K562 (cell line): ENCODE measurements around the gene PMIS2. TPM values are rescaled to one million over a fixed set of nuclear protein-coding genes. Genes with fewer than 3 reads are reported as not detected.
A peak's percentile ranks its signal among the peaks of the same experiment; 100 is the strongest.

Experiments used
- ATAC-seq: fragments of 200-7000 bp; cut with Tn5 transposase; 3 replicates; pipeline ENCODE4 v1.9.1; 2020; ENCODE audit warnings: moderate library complexity
- BruUV-seq: library from RNA; stranded (reverse); fragments of 400-500 nt; replicated peaks from 2 replicates; lab custom pipeline; 2021; lab: Mats Ljungman, UMichigan
- CTCF ChIA-PET: fragments of 300-600 bp; formaldehyde crosslinking; extraction: SDS; loops from one replicate; lab custom pipeline; 2021; ENCODE audit warnings: low intra/inter-chr PET ratio; lab: Yijun Ruan, JAX
- POLR2A ChIA-PET: fragments of 300-600, 350-650 bp; sonication (Branson Sonifier 250); formaldehyde crosslinking; extraction: SDS; loops from one replicate; lab custom pipeline; 2021; ENCODE audit warnings: antibody characterized with exemption, inconsistent platforms; lab: Yijun Ruan, JAX
- DNase-seq, 4 experiments: peaks; one replicate each; pipeline versions ENCODE4 v3.0.0 to v3.0.0-alpha.2; 2011 to 2018; ENCODE audit warnings: low spot score in 3 of 4, mixed read lengths in 3 of 4; ENCODE audit errors: extremely low read depth in 1 of 4
- FAIRE-seq: peaks from 2 replicates; lab custom pipeline; 2011; peaks lifted over from hg19 to GRCh38; lab: Jason Lieb, UNC
- H2AFZ ChIP-seq: 2 replicates; pipeline ENCODE4 v1.6.0; 2011; ENCODE audit warnings: low read depth, low read length, control low read depth, inconsistent platforms
- H3K27ac ChIP-seq: fragments of 200-600 bp; 3 replicates; pipeline ENCODE4 v1.8.0; 2011; ENCODE audit warnings: low read depth, mild to moderate bottlenecking, control low read depth, inconsistent platforms, low read length, moderate library complexity, mixed read lengths; ENCODE audit errors: extremely low read depth
- H3K27me3 ChIP-seq, 2 experiments: fragments of 300-600 bp in 1 of 2; 2 replicates in 1 of 2; 3 replicates in 1 of 2; pipeline versions ENCODE4 v1.6.0 to v1.8.0; 2011; ENCODE audit warnings: inconsistent platforms in 2 of 2, low read length in 2 of 2, mild to moderate bottlenecking in 1 of 2, mixed read lengths in 1 of 2, moderate library complexity in 1 of 2; ENCODE audit not compliant: control insufficient read depth in 2 of 2, insufficient read depth in 2 of 2
- H3K36me3 ChIP-seq: fragments of 300-600 bp; 3 replicates; pipeline ENCODE4 v1.8.0; 2011; ENCODE audit warnings: mild to moderate bottlenecking, low read length, inconsistent platforms; ENCODE audit not compliant: control insufficient read depth, insufficient read depth
- H3K4me1 ChIP-seq, 2 experiments: fragments of 200-600 bp in 1 of 2; replicated peaks in 1 of 2; 2 replicates in 1 of 2; 3 replicates in 1 of 2; pipeline versions ENCODE4 v1.5.1 to v1.8.0; 2011; ENCODE audit warnings: inconsistent platforms in 2 of 2, low read length in 2 of 2, mild to moderate bottlenecking in 1 of 2, mixed read lengths in 1 of 2, moderate library complexity in 1 of 2; ENCODE audit not compliant: control insufficient read depth in 2 of 2, insufficient read depth in 2 of 2
- H3K4me2 ChIP-seq: 2 replicates; pipeline ENCODE4 v1.6.1; 2011; ENCODE audit warnings: low read length, control low read depth, inconsistent platforms, mixed read lengths; ENCODE audit not compliant: insufficient read depth
- H3K4me3 ChIP-seq: fragments of 200-600 bp; sonication (generic), shearing (Covaris generic); 2 replicates; pipeline ENCODE4 v1.5.1; 2016; ENCODE audit warnings: control low read depth, inconsistent platforms
- H3K79me2 ChIP-seq: fragments of 200-600 bp; 3 replicates; pipeline ENCODE4 v1.8.0; 2011; ENCODE audit warnings: low read length, inconsistent platforms; ENCODE audit not compliant: control insufficient read depth, insufficient read depth
- H3K9ac ChIP-seq, 2 experiments: 2 replicates each; pipeline versions ENCODE4 v1.6.0 to v1.6.1; 2011; ENCODE audit warnings: low read depth in 2 of 2, low read length in 2 of 2, control low read depth in 1 of 2, inconsistent platforms in 1 of 2, mild to moderate bottlenecking in 1 of 2, mixed read lengths in 1 of 2; ENCODE audit not compliant: insufficient read depth in 1 of 2
- H3K9me1 ChIP-seq: one replicate; pipeline ENCODE4 v1.6.0; 2011; ENCODE audit warnings: inconsistent platforms, mild to moderate bottlenecking, low read length, moderate library complexity; ENCODE audit not compliant: control insufficient read depth, insufficient read depth
- H3K9me3 ChIP-seq: replicated peaks from 2 replicates; pipeline ENCODE4 v1.5.1; 2011; ENCODE audit warnings: low read depth, low read length, inconsistent platforms; ENCODE audit not compliant: control insufficient read depth, insufficient read depth
- H4K20me1 ChIP-seq: replicated peaks from 2 replicates; pipeline ENCODE4 v1.6.1; 2011; ENCODE audit warnings: low read length, inconsistent platforms, mixed read lengths; ENCODE audit not compliant: control insufficient read depth, insufficient read depth
- ARID4B ChIP-seq: sonication (generic); formaldehyde crosslinking; IDR thresholded peaks from 2 replicates; pipeline ENCODE4 v1.8.0; 2022; ENCODE audit warnings: mild to moderate bottlenecking, missing genetic modification reagents
- BRF2 ChIP-seq: IDR thresholded peaks from 3 replicates; pipeline ENCODE4 v1.6.1; 2011; ENCODE audit warnings: borderline replicate concordance, mild to moderate bottlenecking; ENCODE audit not compliant: insufficient read length, insufficient read depth
- E2F3 ChIP-seq: fragments of 250-450 bp; sonication (Bioruptor Pico); IDR thresholded peaks from 2 replicates; pipeline ENCODE4 v1.4.0; 2020; ENCODE audit warnings: mild to moderate bottlenecking
- FOXA3 ChIP-seq, 2 experiments: fragments of 450-650 bp in 1 of 2; sonication (generic) in 1 of 2; formaldehyde crosslinking; IDR thresholded peaks in 1 of 2; conservative IDR thresholded peaks in 1 of 2; 2 replicates each; pipeline versions ENCODE4 v1.4.0 to v1.8.0; 2020 to 2022; ENCODE audit warnings: mild to moderate bottlenecking in 2 of 2, missing genetic modification reagents in 1 of 2
- JUND ChIP-seq, 2 experiments: IDR thresholded peaks; 2 replicates in 1 of 2; 3 replicates in 1 of 2; pipeline ENCODE4 v1.6.1; 2011; ENCODE audit warnings: borderline replicate concordance in 2 of 2, low read depth in 2 of 2, low read length in 2 of 2, improper control_type of control experiment in 1 of 2, missing biosample characterization in 1 of 2, missing genetic modification characterization in 1 of 2, missing genetic modification reagents in 1 of 2
- KHSRP ChIP-seq: fragments of 450-650 bp; IDR thresholded peaks from 2 replicates; pipeline ENCODE4 v1.6.1; 2017
- MAZ ChIP-seq, 2 experiments: fragments of 450-650 bp in 1 of 2; sonication (generic) in 1 of 2; formaldehyde crosslinking; IDR thresholded peaks in 1 of 2; conservative IDR thresholded peaks in 1 of 2; 2 replicates each; pipeline versions ENCODE4 v1.4.0 to v1.5.0; 2020; ENCODE audit warnings: mild to moderate bottlenecking in 1 of 2, missing genetic modification reagents in 1 of 2
- NCOA4 ChIP-seq: fragments of 450-650 bp; IDR thresholded peaks from 2 replicates; pipeline ENCODE4 v1.6.1; 2018; ENCODE audit warnings: mild to moderate bottlenecking; ENCODE audit not compliant: partially characterized antibody
- OTX1 ChIP-seq: fragments of 450-650 bp; formaldehyde crosslinking; IDR thresholded peaks from 2 replicates; pipeline ENCODE4 v1.4.0; 2022; ENCODE audit warnings: mild to moderate bottlenecking
- RBBP5 ChIP-seq: fragments of 200-600 bp; sonication (generic); IDR thresholded peaks from 2 replicates; pipeline ENCODE4 v1.6.1; 2012; ENCODE audit warnings: borderline replicate concordance, mild to moderate bottlenecking, low read length, control low read depth, inconsistent platforms; ENCODE audit not compliant: insufficient read depth, poor library complexity, severe bottlenecking
- RBFOX2 ChIP-seq: fragments of 200-400 bp; formaldehyde crosslinking; IDR thresholded peaks from 2 replicates; pipeline ENCODE4 v1.6.1; 2017; ENCODE audit warnings: low read depth, mild to moderate bottlenecking, low read length, moderate library complexity
- SIN3B ChIP-seq: fragments of 450-650 bp; IDR thresholded peaks from 2 replicates; pipeline ENCODE4 v1.6.1; 2017; ENCODE audit warnings: low read depth, mild to moderate bottlenecking, moderate library complexity
- SP2 ChIP-seq: IDR thresholded peaks from 2 replicates; pipeline ENCODE4 v1.6.1; 2011; ENCODE audit warnings: mild to moderate bottlenecking, low read depth, low read length, moderate library complexity; ENCODE audit not compliant: poor library complexity, severe bottlenecking; ENCODE audit errors: extremely low read depth
- WGBS: fragments of 100-300 bp; shearing (Covaris generic); methylation state at CpG from one replicate; pipeline ENCODE4 v1.1.6; 2016; ENCODE audit warnings: low coverage, mixed read lengths; ENCODE audit not compliant: insufficient coverage; ENCODE audit errors: missing lambda C conversion rate; 5-methylcytosine and 5-hydroxymethylcytosine counted together
- in situ Hi-C: fragments of 300-500 bp; cut with MboI; formaldehyde crosslinking; loops from 4 replicates; pipeline ENCODE4 v1.15.0; 2018; ENCODE audit warnings: inconsistent platforms, mixed read lengths
- intact Hi-C: fragments of 100-400 bp; cut with micrococcal nuclease; formaldehyde crosslinking; loops from 2 replicates; pipeline ENCODE4 v1.14.2; 2022
- polyA plus RNA-seq, 8 experiments: library from polyadenylated mRNA; depleted of rRNA in 4 of 8; stranded (reverse) in 5 of 8; unstranded in 3 of 8; fragments of >200 nt; fragmentation: Nextera tagmentation in 2 of 8; fragmentation: Illumina TruSeq in 1 of 8; extraction: Ambion mirVana in 2 of 8; extraction: Trizol in 1 of 8; gene quantifications; 2 replicates each; pipeline versions ENCODE4 v1.2.1 to v1.2.3, GENCODE V29; 2011 to 2014; ENCODE audit warnings: inconsistent platforms in 1 of 8, missing spikeins in 1 of 8
- total RNA-seq, 7 experiments: library from RNA; depleted of rRNA in 6 of 7; stranded (reverse); fragments of >200 nt in 6 of 7; fragmentation: Illumina TruSeq in 2 of 7; extraction: Trizol in 2 of 7; gene quantifications; 2 replicates each; pipeline versions ENCODE4 v1.2.1 to v1.2.3, GENCODE V29; 2011 to 2021; ENCODE audit warnings: low replicate concordance in 1 of 7

Gene PMIS2
- total and polyA plus RNA-seq, 9 of the 15 experiments (the other 6 are each of a cell fraction or from before 2014, with no cell fraction given): not detected

- H3K4me3 ChIP-seq: peak within 1 kb of the TSS; percentile 85
- 0 out of 2 replicates have a peak, but pooled peaks cover 2% of the 10 kb centered on the region for H3K9me3 ChIP-seq
- H3K4me1 ChIP-seq: peaks cover 7 to 25% of the 10 kb centered on the region in 2 experiments; a peak in 3 of 5 replicates
- CTCF ChIA-PET: no interaction called here
- peaks cover 7% of the 10 kb centered on the region for H3K79me2 ChIP-seq
- TSS peak; percentile 67 for BruUV-seq
- FAIRE-seq (peak; percentile 92), DNase-seq (peak; percentile 95 to 98 (median 97)), ATAC-seq (peak; percentile 97)
- H3K27ac ChIP-seq: peak within 1 kb of the TSS; percentile 92
- WGBS: under 1% methylated on average over 47 of the region's 47 CpGs
- intact Hi-C loops: no loop called here
- in situ Hi-C loops: no loop called here
- no peaks in the 10 kb centered on the region for H4K20me1 ChIP-seq
- H3K9me1 ChIP-seq: no peaks in the 10 kb centered on the region
- peak within 1 kb of the TSS; percentile 97 for H3K9ac ChIP-seq
- peak within 1 kb of the TSS; percentile 98 for H3K4me2 ChIP-seq
- POLR2A ChIA-PET: interaction anchor here (0.6 to 1.8 kb wide), 14 partner anchors 10 to 1627 kb away, joined by 3 to 7 read pairs (median 4); partner anchors contain the start of genes COX6B1 and ETV2
- H3K27me3 ChIP-seq: no peaks in the 10 kb centered on the region
- H3K36me3 ChIP-seq: peaks cover 28% of the 10 kb centered on the region; the same call in 2 of the 3 replicates
- peak within 1 kb of the TSS; percentile 96 for H2AFZ ChIP-seq
- peak; percentile 96 for TF ChIP-seq RBFOX2
- TF ChIP-seq FOXA3 (CRISPR knock-in tag; conservative IDR thresholded peaks at IDR 0.05 in 1 of 2, IDR thresholded peaks at IDR 0.05 in 1 of 2): 0 out of 4 replicates have a peak, but pooled peaks of 1 of the 2 experiments have one; percentile 24
- peak; percentile 88 for TF ChIP-seq ARID4B
- TF ChIP-seq NCOA4: no peak
- no peak for TF ChIP-seq BRF2
- peak; percentile 99 for TF ChIP-seq JUND (IDR thresholded peaks at IDR 0.05; ENCODE audit: borderline replicate concordance, low read depth, low read length)
- TF ChIP-seq JUND (tag; IDR thresholded peaks at IDR 0.05; ENCODE audit: borderline replicate concordance, low read depth, low read length): peak; percentile 94; the same call in 2 of the 3 replicates
- peak; percentile 97 for TF ChIP-seq E2F3 (CRISPR knock-in tag)
- peak; percentile 100 for TF ChIP-seq KHSRP
- peak; percentile 78; the same call in 1 of the 2 replicates for TF ChIP-seq OTX1
- TF ChIP-seq SIN3B: peak; percentile 89
- TF ChIP-seq SP2: no peak
- TF ChIP-seq MAZ (CRISPR knock-in tag; conservative IDR thresholded peaks at IDR 0.05 in 1 of 2, IDR thresholded peaks at IDR 0.05 in 1 of 2): peak; percentile 68 to 78; a peak in 2 of 4 replicates
- TF ChIP-seq RBBP5: peak; percentile 81
These were observed 26.8 kb downstream of the PMIS2 start, which contains the start of gene HAUS5 for GRCh38 chr19:35612559-35613321. TSS of gene HAUS5 (plus strand) at chr19:35612735. CDS start at chr19:35612795, 60 bp downstream.
